Karpas-422 (cell line): ENCODE results near the gene ITGAX. TPM values are rescaled to one million over a fixed set of nuclear protein-coding genes. Genes with fewer than 3 reads are reported as not detected.

ENCODE experiments used
- DNase-seq: peaks from one replicate; pipeline ENCODE4 v3.0.0-alpha.2; 2015
- H2AFZ ChIP-seq: fragments of 200-600 bp; sonication (generic); 2 replicates; pipeline ENCODE4 v1.6.1; 2014; ENCODE audit warnings: antibody characterized with exemption, low read length, mixed read lengths
- H3K27ac ChIP-seq: fragments of 200-600 bp; sonication (generic); 2 replicates; pipeline ENCODE4 v1.5.1; 2014; ENCODE audit warnings: mild to moderate bottlenecking, low read length, moderate library complexity
- H3K27me3 ChIP-seq: fragments of 200-600 bp; sonication (generic); 2 replicates; pipeline ENCODE4 v1.6.1; 2014; ENCODE audit warnings: low read length, mixed read lengths
- H3K36me3 ChIP-seq: fragments of 200-600 bp; sonication (generic); 2 replicates; pipeline ENCODE4 v1.6.1; 2014; ENCODE audit warnings: low read length, mixed read lengths; ENCODE audit not compliant: insufficient read depth
- H3K4me1 ChIP-seq: fragments of 200-600 bp; sonication (generic); 2 replicates; pipeline ENCODE4 v1.6.1; 2014; ENCODE audit warnings: mild to moderate bottlenecking, low read length, mixed read lengths
- H3K4me2 ChIP-seq: fragments of 200-600 bp; sonication (generic); 2 replicates; pipeline ENCODE4 v1.6.1; 2014; ENCODE audit warnings: low read length, low read depth, mild to moderate bottlenecking; ENCODE audit not compliant: poor library complexity, severe bottlenecking
- H3K4me3 ChIP-seq: fragments of 200-600 bp; sonication (generic); 2 replicates; pipeline ENCODE4 v1.5.1; 2014; ENCODE audit warnings: mild to moderate bottlenecking, antibody characterized with exemption, low read length, mixed read lengths
- H3K79me2 ChIP-seq: fragments of 200-600 bp; sonication (generic); 2 replicates; pipeline ENCODE4 v1.6.1; 2014; ENCODE audit warnings: mild to moderate bottlenecking, low read length, mixed read lengths
- H3K9ac ChIP-seq: fragments of 200-600 bp; sonication (generic); 2 replicates; pipeline ENCODE4 v1.6.0; 2014; ENCODE audit warnings: low read length
- H3K9me2 ChIP-seq: fragments of 200-600 bp; sonication (generic), shearing (Covaris generic); replicated peaks from 2 replicates; pipeline ENCODE4 v1.6.0; 2014; ENCODE audit warnings: mild to moderate bottlenecking, low read length, moderate library complexity; ENCODE audit not compliant: insufficient read depth
- H3K9me3 ChIP-seq: fragments of 300-700, 200-600 bp; sonication (generic); 2 replicates; pipeline ENCODE4 v1.6.1; 2014; ENCODE audit warnings: low read length, mixed read lengths
- H4K20me1 ChIP-seq: fragments of 200-600 bp; sonication (generic); 2 replicates; pipeline ENCODE4 v1.6.1; 2014; ENCODE audit warnings: mild to moderate bottlenecking, antibody characterized with exemption, low read length, low read depth; ENCODE audit not compliant: insufficient read depth
- total RNA-seq: library from RNA; depleted of rRNA; stranded (reverse); fragments of >200 nt; shearing (Covaris generic); gene quantifications from 2 replicates; pipeline ENCODE4 v1.2.3, GENCODE V29; 2014; ENCODE audit warnings: low replicate concordance; rRNA removed

ITGAX gene
- total RNA-seq, 1 experiment from 2014 or later: 0.52 TPM

- Histone ChIP-seq H3K4me3 (no peak overlapping the region), H3K79me2 (no peaks in the 10 kb centered on the region), H4K20me1 (no peaks in the 10 kb centered on the region), H3K4me1 (no peaks in the 10 kb centered on the region), H3K36me3 (no peaks in the 10 kb centered on the region), H3K9me3 (no peaks in the 10 kb centered on the region), H3K9me2 (no peaks in the 10 kb centered on the region), H2AFZ (no peak overlapping the region), H3K9ac (no peak overlapping the region), H3K4me2 (no peak overlapping the region), H3K27ac (no peak overlapping the region), H3K27me3 (no peaks in the 10 kb centered on the region)
- DNase-seq: no peak
Measured at GRCh38 chr16:31427441-31428278, 72.7 kb downstream of the ITGAX start.

DNA sequence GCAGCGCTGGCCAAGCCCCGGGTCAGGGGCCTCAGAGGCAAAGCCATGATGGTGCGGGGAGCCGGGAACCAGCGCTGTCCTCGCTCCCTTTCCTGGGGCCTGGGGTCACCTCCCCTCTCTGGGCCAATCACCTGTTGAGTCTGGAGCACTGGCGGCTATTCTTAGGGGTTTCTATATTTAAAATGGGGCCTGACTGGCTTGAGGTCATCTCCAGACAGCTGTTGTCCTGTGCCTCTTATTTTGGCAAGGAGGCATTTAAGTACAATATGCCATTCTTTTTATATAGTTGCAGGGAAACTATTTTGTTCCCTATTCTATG is 73.3 kb downstream of the ITGAX start, which contains the start of gene COX6A2:
Gene COX6A2 (minus strand): TSS at position 82 of the 319 bp plus-strand sequence. CDS start 35 bp downstream, at position 47.
- no peak within 1 kb of the TSS for H3K9ac ChIP-seq
- no peak within 1 kb of the TSS for H2AFZ ChIP-seq
- no peaks in the 10 kb centered on the region for H3K36me3 ChIP-seq
- no peak within 1 kb of the TSS for H3K27ac ChIP-seq
- peak; percentile 10 for DNase-seq
- H3K4me2 ChIP-seq: no peak within 1 kb of the TSS
- H3K79me2 ChIP-seq: no peaks in the 10 kb centered on the region
- H3K27me3 ChIP-seq: no peaks in the 10 kb centered on the region
- H3K4me3 ChIP-seq: no peak within 1 kb of the TSS
- H3K4me1 ChIP-seq: no peaks in the 10 kb centered on the region
- no peaks in the 10 kb centered on the region for H4K20me1 ChIP-seq
- H3K9me3 ChIP-seq: no peaks in the 10 kb centered on the region
- no peaks in the 10 kb centered on the region for H3K9me2 ChIP-seq

- no peaks in the 10 kb centered on the region for H3K79me2 ChIP-seq
- H3K9me3 ChIP-seq: no peaks in the 10 kb centered on the region
- H3K4me3 ChIP-seq: no peak overlapping the region
- no peaks in the 10 kb centered on the region for H3K27me3 ChIP-seq
- no peaks in the 10 kb centered on the region for H3K4me1 ChIP-seq
- no peak overlapping the region for H3K9ac ChIP-seq
- no peaks in the 10 kb centered on the region for H3K36me3 ChIP-seq
- H4K20me1 ChIP-seq: no peaks in the 10 kb centered on the region
- no peak overlapping the region for H2AFZ ChIP-seq
- H3K27ac ChIP-seq: no peak overlapping the region
- no peaks in the 10 kb centered on the region for H3K9me2 ChIP-seq
- no peak overlapping the region for H3K4me2 ChIP-seq
- DNase-seq: peak; percentile 16
Measured at GRCh38 chr16:31428638-31429247, 73.8 kb downstream of the ITGAX start.

GRCh38 chr16:31429314-31429713 is 74.3 kb downstream of the ITGAX start:
- Histone ChIP-seq H3K9me2 (no peaks in the 10 kb centered on the region), H3K27ac (no peak overlapping the region), H3K4me1 (no peaks in the 10 kb centered on the region), H3K4me3 (no peak overlapping the region), H4K20me1 (no peaks in the 10 kb centered on the region), H3K79me2 (no peaks in the 10 kb centered on the region), H3K9ac (no peak overlapping the region), H3K9me3 (no peaks in the 10 kb centered on the region), H3K4me2 (no peak overlapping the region), H3K27me3 (no peaks in the 10 kb centered on the region), H2AFZ (no peak overlapping the region), H3K36me3 (no peaks in the 10 kb centered on the region)
- DNase-seq: peak; percentile 21

DNA sequence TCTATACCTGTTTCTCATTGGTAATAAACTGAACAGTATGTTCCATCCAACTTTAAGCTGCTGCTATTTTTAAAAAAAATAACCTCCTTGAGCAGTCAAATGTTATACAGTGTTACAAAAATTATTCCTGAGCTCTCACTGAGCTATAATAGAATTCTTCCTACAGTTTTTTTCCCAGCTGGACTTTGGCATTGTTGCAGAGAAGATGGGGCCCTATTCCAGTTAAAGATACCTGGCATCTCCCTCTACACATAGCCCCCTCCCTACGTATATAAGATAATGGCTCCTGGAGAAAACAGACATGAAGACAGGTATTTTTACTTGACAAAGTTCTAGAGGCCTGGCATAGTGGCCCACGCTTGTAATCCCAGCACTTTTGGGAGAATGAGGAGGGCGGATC is 74.8 kb downstream of the ITGAX start:
- H4K20me1 ChIP-seq: no peaks in the 10 kb centered on the region
- no peaks in the 10 kb centered on the region for H3K27me3 ChIP-seq
- H3K9ac ChIP-seq: no peak overlapping the region
- no peaks in the 10 kb centered on the region for H3K9me3 ChIP-seq
- H3K79me2 ChIP-seq: no peaks in the 10 kb centered on the region
- H3K36me3 ChIP-seq: no peaks in the 10 kb centered on the region
- H3K9me2 ChIP-seq: no peaks in the 10 kb centered on the region
- no peak overlapping the region for H3K4me3 ChIP-seq
- H3K27ac ChIP-seq: no peak overlapping the region
- no peak overlapping the region for H2AFZ ChIP-seq
- no peak overlapping the region for H3K4me2 ChIP-seq
- no peaks in the 10 kb centered on the region for H3K4me1 ChIP-seq
- peak; percentile 26 for DNase-seq

DNA sequence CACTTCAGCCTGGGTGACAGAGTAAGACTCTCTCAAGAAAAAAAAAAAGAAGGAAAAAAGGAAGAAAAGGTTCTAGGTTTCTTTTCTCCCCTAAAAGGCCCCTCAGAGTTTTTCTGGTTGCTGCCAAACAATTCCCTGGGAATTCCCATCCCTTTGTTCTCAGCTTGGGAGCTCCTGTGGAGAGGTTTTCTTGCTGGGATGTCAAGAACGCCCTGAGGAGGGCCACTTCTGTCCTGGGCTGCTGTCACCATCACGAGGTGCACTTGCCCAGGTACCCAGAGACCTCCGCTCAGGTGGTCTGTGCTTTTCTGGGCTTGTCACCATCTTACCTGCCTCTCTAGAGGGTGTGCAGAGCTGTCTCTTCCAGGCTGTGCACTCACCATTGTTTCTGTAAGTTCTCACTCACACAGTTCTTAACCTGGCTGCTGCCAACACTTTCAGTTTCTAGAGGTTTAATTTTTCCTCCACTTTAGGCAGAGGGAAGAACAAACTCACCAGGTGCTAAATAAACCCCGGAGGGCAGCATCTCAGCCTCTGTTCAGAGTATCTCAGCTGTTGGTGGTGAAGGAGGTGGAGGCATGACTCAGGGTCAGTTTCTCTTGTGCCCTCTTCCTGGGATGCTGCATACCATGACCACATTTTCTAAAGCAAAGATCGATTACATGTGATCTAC is 75.5 kb downstream of the ITGAX start:
- H3K36me3 ChIP-seq: no peaks in the 10 kb centered on the region
- no peaks in the 10 kb centered on the region for H3K4me1 ChIP-seq
- H3K4me2 ChIP-seq: no peak overlapping the region
- H4K20me1 ChIP-seq: no peaks in the 10 kb centered on the region
- H3K9me3 ChIP-seq: no peaks in the 10 kb centered on the region
- H3K9me2 ChIP-seq: no peaks in the 10 kb centered on the region
- H3K27me3 ChIP-seq: no peaks in the 10 kb centered on the region
- no peak overlapping the region for H3K4me3 ChIP-seq
- H3K79me2 ChIP-seq: no peaks in the 10 kb centered on the region
- H2AFZ ChIP-seq: no peak overlapping the region
- DNase-seq: peak; percentile 29
- no peak overlapping the region for H3K27ac ChIP-seq
- no peak overlapping the region for H3K9ac ChIP-seq

Other genes starting within 250 kb of the ITGAX start
- 28.4 and 37.5 TPM in 2 replicates for gene BCKDK, start 246.8 kb upstream of the ITGAX start, total RNA-seq
- 37.2 and 42.7 TPM in 2 replicates for gene KAT8, start 237.5 kb upstream of the ITGAX start, total RNA-seq
- not detected in 2 replicates for gene PRSS8, start 219.4 kb upstream of the ITGAX start, total RNA-seq
- gene PRSS36, start 205.1 kb upstream of the ITGAX start, total RNA-seq: not detected in 2 replicates
- gene FUS, start 175.0 kb upstream of the ITGAX start, total RNA-seq: 51.4 and 61.7 TPM in 2 replicates
- 78.0 and 206 TPM in 2 replicates for gene PYCARD, start 152.4 kb upstream of the ITGAX start, total RNA-seq
- not detected in 2 replicates for gene TRIM72, start 141.1 kb upstream of the ITGAX start, total RNA-seq
- gene PYDC1, start 138.0 kb upstream of the ITGAX start, total RNA-seq: not detected in 2 replicates
- gene ITGAM, start 95.2 kb upstream of the ITGAX start, total RNA-seq: not detected in 2 replicates
- not detected in 2 replicates for gene ITGAD, start 38.2 kb downstream of the ITGAX start, total RNA-seq
- not detected in 2 replicates for gene COX6A2, start 73.2 kb downstream of the ITGAX start, total RNA-seq
- gene ZNF843, start 87.6 kb downstream of the ITGAX start, total RNA-seq: not detected in 2 replicates
- 1.5 and 2.3 TPM in 2 replicates for gene ARMC5, start 104.3 kb downstream of the ITGAX start, total RNA-seq
- not detected in 2 replicates for gene TGFB1I1, start 117.0 kb downstream of the ITGAX start, total RNA-seq
- not detected in 2 replicates for gene SLC5A2, start 127.9 kb downstream of the ITGAX start, total RNA-seq
- 30.5 and 59.5 TPM in 2 replicates for gene RUSF1, start 153.2 kb downstream of the ITGAX start, total RNA-seq
- not detected in 2 replicates for gene AHSP, start 172.7 kb downstream of the ITGAX start, total RNA-seq